ENCODE results near the gene CCR3. TPM values are rescaled to one million over a fixed set of nuclear protein-coding genes. Genes with fewer than 3 reads are reported as not detected.

CCR3 gene
- total RNA-seq, 1 donor from 2014 or later = not detected

GRCh38 chr3:46264002-46264401 lies 21.7 kb downstream of the CCR3 start:
- H3K27me3 Mint-ChIP-seq (ENCODE audit: low read depth) = peaks cover 29% of the 10 kb centered on the region
- no peak for DNase-seq (ENCODE audit: low spot score in 2 of 2, unreplicated experiment in 2 of 2)
- TF ChIP-seq CTCF (IDR thresholded peaks at IDR 0.05; ENCODE audit: unreplicated experiment) = no peak
- no peak overlapping the region for H3K4me3 Mint-ChIP-seq
- peaks cover 10% of the 10 kb centered on the region for H3K9me3 Mint-ChIP-seq
- no peak overlapping the region for H3K27ac Mint-ChIP-seq
- no peaks in the 10 kb centered on the region for H3K36me3 Mint-ChIP-seq
- no peaks in the 10 kb centered on the region for H3K4me1 Mint-ChIP-seq

- Mint-ChIP-seq H3K27ac (no peak overlapping the region), H3K4me1 (peaks cover 3% of the 10 kb centered on the region), H3K4me3 (no peak overlapping the region), H3K27me3 (ENCODE audit: low read depth) (peaks cover 26% of the 10 kb centered on the region), H3K36me3 (no peaks in the 10 kb centered on the region), H3K9me3 (peaks cover 4% of the 10 kb centered on the region)
- no peak for DNase-seq (ENCODE audit: low spot score in 2 of 2, unreplicated experiment in 2 of 2)
- no peak for TF ChIP-seq CTCF (IDR thresholded peaks at IDR 0.05; ENCODE audit: unreplicated experiment)
These were observed 24.3 kb downstream of the CCR3 start for GRCh38 chr3:46266598-46266997.

- peaks cover 3% of the 10 kb centered on the region for H3K4me1 Mint-ChIP-seq
- TF ChIP-seq CTCF (IDR thresholded peaks at IDR 0.05; ENCODE audit: unreplicated experiment) = no peak
- H3K4me3 Mint-ChIP-seq = no peak overlapping the region
- peaks cover 38% of the 10 kb centered on the region for H3K27me3 Mint-ChIP-seq (ENCODE audit: low read depth)
- H3K27ac Mint-ChIP-seq = no peak overlapping the region
- no peak for DNase-seq (ENCODE audit: low spot score in 2 of 2, unreplicated experiment in 2 of 2)
- no peaks in the 10 kb centered on the region for H3K36me3 Mint-ChIP-seq
- peaks cover 7% of the 10 kb centered on the region for H3K9me3 Mint-ChIP-seq
These were observed 27.3 kb downstream of the CCR3 start for GRCh38 chr3:46269556-46269955.

- H3K9me3 Mint-ChIP-seq = peaks cover 9% of the 10 kb centered on the region
These were observed 28.2 kb downstream of the CCR3 start for GRCh38 chr3:46270474-46270873.

GRCh38 chr3:46271209-46271745 lies 29.0 kb downstream of the CCR3 start:
- Mint-ChIP-seq H3K9me3 (peaks cover 9% of the 10 kb centered on the region), H3K27me3 (ENCODE audit: low read depth) (peaks cover 39% of the 10 kb centered on the region), H3K4me3 (no peak overlapping the region), H3K27ac (no peak overlapping the region), H3K4me1 (peaks cover 3% of the 10 kb centered on the region), H3K36me3 (no peaks in the 10 kb centered on the region)
- no peak for DNase-seq (ENCODE audit: low spot score in 2 of 2, unreplicated experiment in 2 of 2)
- TF ChIP-seq CTCF (IDR thresholded peaks at IDR 0.05; ENCODE audit: unreplicated experiment) = no peak

More at GRCh38 chr3:46270474-46270873, 28.2 kb downstream of the CCR3 start:
- H3K4me1 Mint-ChIP-seq = peaks cover 3% of the 10 kb centered on the region
- no peak overlapping the region for H3K4me3 Mint-ChIP-seq
- DNase-seq (ENCODE audit: low spot score in 2 of 2, unreplicated experiment in 2 of 2) = no peak
- no peak for TF ChIP-seq CTCF (IDR thresholded peaks at IDR 0.05; ENCODE audit: unreplicated experiment)
- H3K27me3 Mint-ChIP-seq (ENCODE audit: low read depth) = peaks cover 44% of the 10 kb centered on the region
- no peak overlapping the region for H3K27ac Mint-ChIP-seq
- no peaks in the 10 kb centered on the region for H3K36me3 Mint-ChIP-seq

GRCh38 chr3:46272028-46272451 lies 29.8 kb downstream of the CCR3 start:
- Mint-ChIP-seq H3K9me3 (peaks cover 9% of the 10 kb centered on the region), H3K27me3 (ENCODE audit: low read depth) (peaks cover 39% of the 10 kb centered on the region), H3K4me3 (no peak overlapping the region), H3K27ac (no peak overlapping the region), H3K4me1 (peaks cover 3% of the 10 kb centered on the region), H3K36me3 (no peaks in the 10 kb centered on the region)
- TF ChIP-seq CTCF (IDR thresholded peaks at IDR 0.05; ENCODE audit: unreplicated experiment) = no peak
- DNase-seq (ENCODE audit: low spot score in 2 of 2, unreplicated experiment in 2 of 2) = no peak
